ENCODE data around the gene ELMO1. TPM values are rescaled to one million over a fixed set of nuclear protein-coding genes. Genes with fewer than 3 reads are reported as not detected.

The ELMO1 gene
- total and polyA plus RNA-seq, 2 of the 13 experiments (the other 11 are each of a cell fraction or from before 2014, with no cell fraction given) = 0.11 to 0.17 TPM

DNA sequence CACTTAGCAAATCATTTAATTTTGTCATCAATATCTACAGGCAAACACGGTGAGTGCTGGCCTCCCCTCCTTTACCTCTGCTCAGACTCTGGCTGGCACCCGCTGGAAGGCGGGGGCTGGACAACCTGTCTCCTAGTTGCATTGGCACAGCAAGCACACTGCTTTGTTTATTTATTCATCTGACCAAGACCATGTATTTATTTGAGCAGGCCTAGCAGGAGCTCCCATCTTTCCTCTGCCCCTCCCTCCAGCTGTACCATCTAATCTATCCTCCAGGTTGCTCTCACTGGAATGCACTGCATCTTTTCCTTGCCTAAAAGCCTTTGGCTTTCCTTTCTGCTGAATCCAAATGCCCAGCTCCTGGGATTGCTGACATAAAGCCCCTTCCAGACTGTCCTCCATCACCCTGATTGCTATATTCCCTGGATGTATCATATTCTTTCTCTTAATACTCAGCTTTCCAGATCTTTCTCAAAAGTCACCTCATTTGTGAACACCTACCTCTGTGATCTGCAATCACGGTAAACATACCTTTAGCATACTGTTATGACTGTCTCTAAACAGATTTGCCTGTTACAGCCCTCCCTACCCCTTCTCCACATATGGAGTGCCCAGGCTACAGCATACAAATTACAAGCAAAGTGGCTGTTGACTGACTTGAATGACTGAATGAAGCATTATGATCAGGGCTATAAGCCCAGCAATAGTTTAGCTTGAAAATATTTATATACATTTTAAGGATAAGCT, 9.6 kb downstream of the ELMO1 start (continued):
- TF ChIP-seq, protein P1, sequence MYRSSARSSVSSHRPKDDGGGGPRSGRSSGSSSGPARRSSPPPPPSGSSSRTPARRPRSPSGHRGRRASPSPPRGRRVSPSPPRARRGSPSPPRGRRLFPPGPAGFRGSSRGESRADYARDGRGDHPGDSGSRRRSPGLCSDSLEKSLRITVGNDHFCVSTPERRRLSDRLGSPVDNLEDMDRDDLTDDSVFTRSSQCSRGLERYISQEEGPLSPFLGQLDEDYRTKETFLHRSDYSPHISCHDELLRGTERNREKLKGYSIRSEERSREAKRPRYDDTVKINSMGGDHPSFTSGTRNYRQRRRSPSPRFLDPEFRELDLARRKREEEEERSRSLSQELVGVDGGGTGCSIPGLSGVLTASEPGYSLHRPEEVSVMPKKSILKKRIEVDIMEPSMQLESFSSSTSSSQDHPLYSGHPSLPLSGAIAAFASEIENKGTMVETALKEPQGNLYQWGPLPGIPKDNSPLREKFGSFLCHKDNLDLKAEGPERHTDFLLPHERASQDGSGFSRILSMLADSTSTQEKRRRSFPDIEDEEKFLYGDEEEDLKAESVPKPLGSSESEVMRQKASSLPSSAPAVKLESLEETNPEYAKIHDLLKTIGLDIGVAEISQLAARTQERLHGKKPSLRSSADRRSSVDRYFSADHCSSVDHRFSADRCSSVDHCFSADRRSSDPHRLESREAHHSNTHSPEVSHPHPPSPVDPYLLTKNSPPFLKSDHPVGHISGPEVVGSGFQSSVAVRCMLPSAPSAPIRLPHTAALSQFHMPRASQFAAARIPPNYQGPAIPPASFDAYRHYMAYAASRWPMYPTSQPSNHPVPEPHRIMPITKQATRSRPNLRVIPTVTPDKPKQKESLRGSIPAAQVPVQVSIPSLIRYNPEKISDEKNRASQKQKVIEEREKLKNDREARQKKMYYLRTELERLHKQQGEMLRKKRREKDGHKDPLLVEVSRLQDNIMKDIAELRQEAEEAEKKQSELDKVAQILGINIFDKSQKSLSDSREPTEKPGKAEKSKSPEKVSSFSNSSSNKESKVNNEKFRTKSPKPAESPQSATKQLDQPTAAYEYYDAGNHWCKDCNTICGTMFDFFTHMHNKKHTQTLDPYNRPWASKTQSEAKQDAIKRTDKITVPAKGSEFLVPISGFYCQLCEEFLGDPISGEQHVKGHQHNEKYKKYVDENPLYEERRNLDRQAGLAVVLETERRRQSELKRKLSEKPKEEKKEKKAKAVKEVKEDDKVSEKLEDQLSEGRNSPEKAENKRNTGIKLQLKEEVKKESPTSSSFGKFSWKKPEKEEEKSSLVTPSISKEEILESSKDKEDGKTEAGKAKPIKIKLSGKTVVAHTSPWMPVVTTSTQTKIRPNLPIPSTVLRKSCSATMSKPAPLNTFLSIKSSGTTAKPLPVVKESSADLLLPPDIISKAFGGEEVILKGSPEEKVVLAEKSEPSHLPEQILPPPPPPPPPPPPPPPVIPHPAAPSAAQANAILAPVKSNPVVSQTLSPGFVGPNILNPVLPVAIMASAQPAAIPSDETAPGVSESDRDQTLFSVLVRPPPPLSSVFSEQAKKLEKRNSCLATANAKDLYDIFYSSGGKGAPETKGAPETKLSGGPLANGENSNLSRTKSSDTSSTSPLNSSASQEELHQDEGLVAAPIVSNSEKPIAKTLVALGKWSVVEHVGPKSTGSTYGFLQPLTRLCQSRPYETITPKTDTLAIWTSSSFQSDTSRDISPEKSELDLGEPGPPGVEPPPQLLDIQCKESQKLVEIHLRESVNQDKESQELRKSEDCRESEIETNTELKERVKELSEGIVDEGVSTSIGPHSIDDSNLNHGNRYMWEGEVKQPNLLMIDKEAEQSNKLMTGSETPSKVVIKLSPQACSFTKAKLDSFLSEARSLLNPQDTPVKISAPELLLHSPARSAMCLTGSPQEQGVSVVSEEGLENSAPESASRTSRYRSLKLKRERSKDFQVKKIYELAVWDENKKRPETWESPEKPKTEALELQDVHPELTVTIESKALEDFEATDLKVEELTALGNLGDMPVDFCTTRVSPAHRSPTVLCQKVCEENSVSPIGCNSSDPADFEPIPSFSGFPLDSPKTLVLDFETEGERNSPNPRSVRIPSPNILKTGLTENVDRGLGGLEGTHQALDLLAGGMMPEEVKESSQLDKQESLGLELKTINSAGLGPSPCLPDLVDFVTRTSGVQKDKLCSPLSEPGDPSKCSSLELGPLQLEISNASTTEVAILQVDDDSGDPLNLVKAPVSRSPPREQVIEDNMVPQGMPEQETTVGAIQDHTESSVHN (CRISPR knock-in tag; IDR thresholded peaks at IDR 0.05) = no peak
- TF ChIP-seq, protein P2, sequence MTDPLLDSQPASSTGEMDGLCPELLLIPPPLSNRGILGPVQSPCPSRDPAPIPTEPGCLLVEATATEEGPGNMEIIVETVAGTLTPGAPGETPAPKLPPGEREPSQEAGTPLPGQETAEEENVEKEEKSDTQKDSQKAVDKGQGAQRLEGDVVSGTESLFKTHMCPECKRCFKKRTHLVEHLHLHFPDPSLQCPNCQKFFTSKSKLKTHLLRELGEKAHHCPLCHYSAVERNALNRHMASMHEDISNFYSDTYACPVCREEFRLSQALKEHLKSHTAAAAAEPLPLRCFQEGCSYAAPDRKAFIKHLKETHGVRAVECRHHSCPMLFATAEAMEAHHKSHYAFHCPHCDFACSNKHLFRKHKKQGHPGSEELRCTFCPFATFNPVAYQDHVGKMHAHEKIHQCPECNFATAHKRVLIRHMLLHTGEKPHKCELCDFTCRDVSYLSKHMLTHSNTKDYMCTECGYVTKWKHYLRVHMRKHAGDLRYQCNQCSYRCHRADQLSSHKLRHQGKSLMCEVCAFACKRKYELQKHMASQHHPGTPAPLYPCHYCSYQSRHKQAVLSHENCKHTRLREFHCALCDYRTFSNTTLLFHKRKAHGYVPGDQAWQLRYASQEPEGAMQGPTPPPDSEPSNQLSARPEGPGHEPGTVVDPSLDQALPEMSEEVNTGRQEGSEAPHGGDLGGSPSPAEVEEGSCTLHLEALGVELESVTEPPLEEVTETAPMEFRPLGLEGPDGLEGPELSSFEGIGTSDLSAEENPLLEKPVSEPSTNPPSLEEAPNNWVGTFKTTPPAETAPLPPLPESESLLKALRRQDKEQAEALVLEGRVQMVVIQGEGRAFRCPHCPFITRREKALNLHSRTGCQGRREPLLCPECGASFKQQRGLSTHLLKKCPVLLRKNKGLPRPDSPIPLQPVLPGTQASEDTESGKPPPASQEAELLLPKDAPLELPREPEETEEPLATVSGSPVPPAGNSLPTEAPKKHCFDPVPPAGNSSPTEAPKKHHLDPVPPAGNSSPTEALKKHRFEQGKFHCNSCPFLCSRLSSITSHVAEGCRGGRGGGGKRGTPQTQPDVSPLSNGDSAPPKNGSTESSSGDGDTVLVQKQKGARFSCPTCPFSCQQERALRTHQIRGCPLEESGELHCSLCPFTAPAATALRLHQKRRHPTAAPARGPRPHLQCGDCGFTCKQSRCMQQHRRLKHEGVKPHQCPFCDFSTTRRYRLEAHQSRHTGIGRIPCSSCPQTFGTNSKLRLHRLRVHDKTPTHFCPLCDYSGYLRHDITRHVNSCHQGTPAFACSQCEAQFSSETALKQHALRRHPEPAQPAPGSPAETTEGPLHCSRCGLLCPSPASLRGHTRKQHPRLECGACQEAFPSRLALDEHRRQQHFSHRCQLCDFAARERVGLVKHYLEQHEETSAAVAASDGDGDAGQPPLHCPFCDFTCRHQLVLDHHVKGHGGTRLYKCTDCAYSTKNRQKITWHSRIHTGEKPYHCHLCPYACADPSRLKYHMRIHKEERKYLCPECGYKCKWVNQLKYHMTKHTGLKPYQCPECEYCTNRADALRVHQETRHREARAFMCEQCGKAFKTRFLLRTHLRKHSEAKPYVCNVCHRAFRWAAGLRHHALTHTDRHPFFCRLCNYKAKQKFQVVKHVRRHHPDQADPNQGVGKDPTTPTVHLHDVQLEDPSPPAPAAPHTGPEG (CRISPR knock-in tag; IDR thresholded peaks at IDR 0.05) = no peak
- TF ChIP-seq ZNF550 (CRISPR knock-in tag; IDR thresholded peaks at IDR 0.05; ENCODE audit: borderline replicate concordance) (no peak), RFXAP (CRISPR knock-in tag; IDR thresholded peaks at IDR 0.05; ENCODE audit: borderline replicate concordance) (no peak)

Measured in HepG2 (cell line).